Measurements from ENCODE around the gene ATP5ME. TPM values are rescaled to one million over a fixed set of nuclear protein-coding genes. Genes with fewer than 3 reads are reported as not detected.
"Not testable (repeated sequence)": the region's sequence is repeated elsewhere in the genome, so short reads cannot be mapped to it uniquely, and the experiment has no call there.

Gene ATP5ME
- total RNA-seq, 1 donor from 2014 or later, result 41.5 TPM

GRCh38 chr4:705278-706082, 31.4 kb upstream of the ATP5ME start, which contains the start of gene PCGF3:
PCGF3 (plus strand) TSS chr4:705832; CDS start chr4:733681, 27,849 bp downstream.
- DNase-seq (ENCODE audit: low read depth), result peak; percentile 62

- no peak for DNase-seq (ENCODE audit: low read depth)
Observed at GRCh38 chr4:704971-705277, 30.8 kb upstream of the ATP5ME start.

GRCh38 chr4:704198-704891, 30.3 kb upstream of the ATP5ME start:
- no peak for DNase-seq (ENCODE audit: low read depth)

GRCh38 chr4:703336-704197, 29.5 kb upstream of the ATP5ME start:
- DNase-seq (ENCODE audit: low read depth), result no peak

- DNase-seq (ENCODE audit: low read depth), result no peak
Observed at GRCh38 chr4:702618-703048, 28.6 kb upstream of the ATP5ME start.

GRCh38 chr4:700587-701264, 26.6 kb upstream of the ATP5ME start:
- no peak for DNase-seq (ENCODE audit: low read depth)

DNA sequence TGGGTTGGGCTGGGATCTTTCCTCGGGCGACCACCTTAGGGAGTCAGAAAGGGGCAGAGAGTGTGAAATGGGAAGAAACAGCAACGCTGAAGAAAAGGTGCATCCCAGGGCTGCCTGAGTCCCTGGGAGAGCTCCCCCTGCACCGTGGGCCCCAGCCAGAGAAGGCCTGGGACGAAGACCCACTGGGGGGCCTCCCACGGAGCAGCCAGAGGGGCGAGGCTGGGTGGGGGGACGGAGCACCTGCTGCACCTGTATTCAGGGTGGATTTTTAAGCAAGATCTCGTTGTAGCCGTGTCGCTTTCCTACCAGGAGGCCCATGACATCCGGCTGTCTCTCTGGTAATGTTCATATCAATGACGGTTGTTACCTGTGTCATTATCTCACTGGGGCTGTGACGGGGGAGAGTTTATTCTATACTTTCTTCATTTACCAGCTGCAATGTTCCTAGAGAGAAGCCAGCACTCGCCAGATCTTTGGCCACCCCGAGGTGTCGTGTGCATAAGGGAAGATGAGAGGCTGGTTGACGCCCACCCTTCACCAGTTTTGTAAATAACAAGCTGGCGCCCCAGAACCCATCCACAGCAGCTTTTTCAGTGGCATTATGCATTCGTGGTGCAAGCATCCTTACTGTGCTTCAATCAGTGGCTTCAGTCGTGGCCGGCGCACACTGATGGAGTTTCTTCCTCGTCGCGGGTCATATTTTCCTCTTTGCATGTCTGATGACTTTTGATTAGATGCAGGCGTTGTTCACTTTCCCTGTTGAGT, 25.9 kb upstream of the ATP5ME start:
- DNase-seq (ENCODE audit: low read depth), result no peak

- not testable (repeated sequence) for DNase-seq (ENCODE audit: low read depth)
Observed at GRCh38 chr4:694341-694940, 20.4 kb upstream of the ATP5ME start.

DNA sequence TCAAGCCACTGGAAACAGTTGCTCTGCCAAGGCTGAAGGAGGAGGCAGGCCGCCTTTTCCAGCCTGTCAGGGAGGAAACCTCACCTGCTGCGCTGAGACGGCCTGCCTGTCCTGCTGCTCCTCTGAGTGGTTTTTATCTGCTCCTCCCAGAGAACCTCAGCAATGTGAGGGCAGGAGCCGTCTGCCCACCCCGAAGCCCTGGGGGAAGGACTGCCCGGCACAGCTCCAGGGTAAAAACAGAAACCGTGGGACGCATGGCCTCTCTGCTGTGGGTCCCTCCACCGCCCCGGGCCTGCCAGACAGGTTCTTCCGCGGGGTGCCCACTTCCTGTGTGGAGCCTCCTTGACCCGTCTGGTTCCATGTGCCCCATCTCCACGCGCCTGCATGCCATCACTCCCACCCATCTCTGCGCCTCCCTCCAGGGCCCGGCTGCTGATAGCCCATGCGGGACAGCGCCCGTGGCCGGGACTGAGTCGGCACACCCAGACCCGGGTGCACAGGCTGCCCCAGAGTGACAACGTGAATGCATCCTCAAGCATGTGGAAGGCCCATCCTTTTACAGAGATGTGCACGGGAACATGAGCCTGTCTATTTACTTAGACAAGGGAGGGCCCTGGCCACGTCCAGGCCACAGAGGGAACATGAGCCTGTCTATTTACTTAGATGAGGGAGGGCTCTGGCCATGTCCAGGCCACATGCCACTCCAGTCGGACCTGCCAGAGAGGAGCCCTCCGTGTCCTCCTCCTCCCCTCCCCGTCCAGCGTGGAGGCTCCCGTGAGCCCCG, 18.9 kb upstream of the ATP5ME start:
- no peak for DNase-seq (ENCODE audit: low read depth)

GRCh38 chr4:689723-690122, 15.6 kb upstream of the ATP5ME start:
- no peak for DNase-seq (ENCODE audit: low read depth)

DNA sequence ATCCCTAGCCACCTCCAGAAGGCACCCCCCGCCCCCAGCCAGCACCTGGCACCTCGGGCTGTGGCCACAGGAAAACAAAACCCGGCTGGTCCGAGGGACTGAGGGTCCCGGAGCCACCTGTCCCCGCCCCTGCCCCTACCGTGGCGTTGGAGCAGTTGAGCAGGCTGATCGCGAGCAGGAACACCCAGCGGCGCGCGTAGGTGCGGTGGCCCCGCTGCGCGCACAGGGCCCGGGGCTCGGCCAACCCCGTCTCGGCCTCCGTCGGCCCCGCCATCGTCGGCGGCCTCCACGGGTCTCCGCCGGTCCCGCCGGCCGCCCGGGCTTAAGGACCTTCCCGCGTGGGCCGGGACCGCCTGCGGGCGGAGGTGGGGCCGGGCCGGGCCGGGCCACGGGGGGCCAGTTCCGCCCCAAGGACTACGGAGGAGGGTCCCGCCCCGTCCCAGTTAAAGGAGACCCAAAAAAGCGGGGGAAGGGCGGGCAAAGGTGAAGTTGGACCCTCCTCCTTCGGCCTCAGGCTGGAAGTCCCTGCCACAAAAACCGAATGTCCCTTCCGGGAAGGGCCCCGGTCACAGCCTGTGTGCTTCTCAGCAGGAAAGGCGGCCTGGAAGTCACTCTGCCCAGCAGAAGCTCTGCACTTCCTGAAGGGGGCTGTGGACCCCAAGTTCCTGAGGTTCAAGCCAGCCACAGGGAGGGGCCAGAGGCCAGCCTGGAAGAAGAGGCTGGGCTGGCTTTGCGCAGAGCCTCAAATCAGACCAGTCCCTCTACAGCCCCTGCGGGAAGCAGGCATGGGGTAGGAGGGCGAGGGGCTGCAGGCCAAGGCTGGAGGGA, 15.0 kb upstream of the ATP5ME start, which contains the start of gene SLC49A3:
SLC49A3 (minus strand) TSS at position 298 of the 828 bp plus-strand sequence; CDS start at position 274, 24 bp downstream.
- no peak for DNase-seq (ENCODE audit: low read depth)

DNA sequence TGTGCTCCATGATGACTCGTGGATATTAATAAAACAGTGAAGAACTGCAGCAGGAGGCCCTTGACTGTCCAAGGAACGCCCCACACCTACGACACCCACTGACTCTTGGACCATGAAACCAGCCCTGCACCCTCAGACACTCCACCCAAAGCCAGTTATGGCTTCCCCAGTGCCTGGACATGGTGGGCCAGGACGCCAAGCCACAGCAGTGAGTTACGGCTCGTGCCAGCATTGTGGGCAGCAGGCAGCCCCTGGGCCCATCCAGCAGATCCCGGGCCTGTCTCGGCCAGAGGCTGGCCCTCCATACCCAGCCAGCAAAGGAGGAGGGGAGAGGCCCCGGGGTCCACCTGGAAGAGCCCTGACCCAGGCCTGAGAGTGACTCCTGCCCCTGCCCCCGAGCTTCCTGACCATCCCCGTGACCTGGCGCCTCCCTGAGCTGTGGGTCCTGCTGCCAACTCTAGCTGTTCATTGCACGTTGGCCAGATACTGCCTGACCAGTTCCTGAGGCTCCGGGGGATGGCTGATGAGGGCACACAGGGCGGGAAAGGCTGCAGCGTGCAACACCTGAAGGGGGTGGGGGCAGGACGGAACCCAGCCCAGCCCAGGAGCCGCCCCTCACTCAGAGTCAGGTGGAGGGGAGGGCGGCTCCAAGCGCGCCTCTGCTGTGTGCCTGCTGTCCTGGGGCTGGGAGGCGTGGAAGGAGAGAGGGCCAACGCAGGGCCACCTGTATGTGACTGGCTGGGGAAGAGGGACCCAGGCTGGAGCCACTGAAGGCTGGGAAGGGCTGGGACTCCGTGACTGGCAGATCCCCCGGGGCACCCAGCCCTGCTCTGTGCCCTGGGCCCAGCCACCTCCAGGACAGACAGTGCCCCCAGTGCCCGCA, 14.1 kb upstream of the ATP5ME start:
- DNase-seq (ENCODE audit: low read depth), result no peak

DNA sequence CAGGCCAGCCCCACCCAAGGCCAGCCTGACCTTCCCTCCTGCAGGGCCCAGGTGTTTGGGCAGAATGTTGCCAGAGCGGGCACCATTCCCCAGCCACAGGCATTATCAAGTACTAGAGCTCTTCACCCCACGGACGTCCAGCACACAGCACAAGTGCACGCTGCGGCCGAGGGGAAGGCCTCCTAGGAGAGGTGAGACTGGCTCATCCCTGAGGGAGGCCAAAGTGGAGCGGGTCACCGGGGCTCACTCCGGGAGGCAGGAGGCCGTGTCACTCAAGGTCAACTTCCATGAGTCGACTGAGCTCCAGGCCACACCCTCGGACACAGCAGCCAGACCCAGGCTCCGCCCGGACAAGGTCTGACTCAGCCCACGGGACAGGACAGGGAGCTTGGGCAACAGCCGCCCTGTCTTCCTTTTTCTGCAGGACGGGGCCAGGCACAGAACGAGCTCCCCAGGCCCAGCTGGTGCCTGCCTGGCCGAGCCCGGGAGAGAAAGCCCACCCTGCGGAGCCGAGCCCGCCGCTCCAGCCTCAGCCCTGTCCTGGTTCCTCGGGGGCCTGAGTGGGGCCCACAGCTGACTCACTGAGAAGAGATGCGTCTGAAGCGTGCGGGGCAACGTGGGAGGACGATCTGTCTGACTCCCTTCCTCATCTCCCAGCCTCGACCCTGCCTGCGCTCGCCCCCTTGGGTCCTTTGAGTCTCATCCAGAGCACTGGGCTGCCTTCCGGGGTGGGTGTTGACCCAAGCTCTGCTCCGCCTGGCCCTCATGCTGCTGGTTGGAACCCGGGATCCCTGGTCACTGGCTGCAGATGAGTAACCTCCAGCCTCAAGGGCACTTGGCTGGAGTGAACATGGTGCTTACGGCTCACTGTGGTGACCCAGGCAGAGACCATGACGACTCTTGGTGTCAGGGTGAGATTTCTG, 13.2 kb upstream of the ATP5ME start:
- peak; percentile 84 for DNase-seq (ENCODE audit: low read depth)

DNA sequence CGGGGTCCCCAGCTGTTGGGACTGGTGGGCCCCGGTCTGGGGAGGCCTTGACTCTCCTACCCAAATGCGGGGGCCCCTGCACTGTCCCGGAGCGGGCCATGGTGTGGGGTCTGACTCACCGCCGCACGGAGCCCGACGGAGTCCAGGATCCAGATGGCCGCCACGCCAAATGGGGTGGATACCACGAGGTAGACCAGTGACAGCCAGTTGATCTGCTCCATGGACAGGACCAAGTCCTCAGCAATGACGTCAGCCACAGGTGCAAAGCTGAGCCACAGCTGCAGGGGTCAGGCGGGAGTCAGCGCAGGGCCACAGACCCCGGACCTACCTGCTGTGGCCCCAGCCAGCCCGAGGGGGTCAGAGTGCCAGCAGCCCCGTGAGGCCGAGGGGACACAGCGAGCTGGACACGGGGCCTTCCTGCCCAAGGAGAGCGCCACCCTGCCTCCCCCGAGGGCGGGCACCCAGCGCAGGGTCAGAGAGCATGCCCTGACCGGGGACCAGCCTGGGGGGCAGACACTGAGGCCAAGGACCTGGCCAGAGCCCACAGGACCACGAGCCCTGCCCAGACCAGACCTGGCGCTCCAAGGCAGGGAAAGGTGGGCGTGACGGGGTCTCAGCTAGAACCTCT, 12.5 kb upstream of the ATP5ME start:
- no peak for DNase-seq (ENCODE audit: low read depth)

DNA sequence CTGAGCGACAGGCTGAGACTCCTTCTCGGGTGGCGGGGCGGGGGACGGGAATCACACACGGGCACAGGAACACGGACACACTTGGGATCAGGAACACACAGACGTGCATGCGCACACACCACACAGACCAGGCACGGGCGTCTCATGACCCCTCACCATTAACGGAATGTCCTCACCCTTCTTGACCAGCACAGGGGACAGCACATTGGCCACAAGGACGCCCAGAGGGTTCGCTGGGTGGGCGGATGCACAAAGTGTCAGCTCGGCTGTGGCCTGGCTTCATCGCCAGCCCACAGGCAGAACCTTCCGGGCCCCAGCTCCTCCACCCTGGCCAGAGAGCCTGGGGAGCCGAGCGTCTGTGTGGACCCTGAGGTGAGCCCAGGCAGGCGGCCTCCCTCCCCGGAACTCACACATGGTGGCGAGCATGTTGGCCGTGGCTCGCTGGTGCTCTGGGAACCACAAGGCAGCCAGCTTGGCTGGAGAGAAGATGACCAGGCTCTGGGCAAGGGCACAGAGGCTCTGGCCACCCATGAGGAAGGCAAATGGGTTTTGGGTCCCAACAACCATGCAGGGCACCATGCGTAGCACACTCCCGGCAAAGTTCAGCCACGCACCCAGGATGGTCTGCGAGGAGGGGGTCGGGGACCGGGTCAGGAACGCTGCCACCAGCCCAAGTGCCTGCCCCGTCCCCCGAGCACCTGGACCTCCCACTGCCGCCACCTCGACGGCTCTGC, 11.8 kb upstream of the ATP5ME start:
- DNase-seq (ENCODE audit: low read depth), result no peak
